Right renal pelvis (tissue), 4 donors: ENCODE measurements around the gene STK24. TPM values are rescaled to one million over a fixed set of nuclear protein-coding genes. Genes with fewer than 3 reads are reported as not detected.

Experiments
- DNase-seq, 4 donors: peaks; one replicate each; pipeline ENCODE4 v3.0.0-alpha.2; 2013; ENCODE audit warnings: low read depth in 4 of 4, low spot score in 3 of 4, missing footprints in 1 of 4
- polyA plus RNA-seq, 4 donors: library from polyadenylated mRNA; unstranded; fragments of 120-200 nt; gene quantifications; one replicate each; pipeline ENCODE4 v1.2.1, GENCODE V29; 2013; ENCODE audit not compliant: insufficient read length in 4 of 4

Gene STK24
- polyA plus RNA-seq, 4 donors, result 117 to 134 (median 123) TPM

GRCh38 chr13:98396071-98396710 is 180.7 kb downstream of the STK24 start:
- DNase-seq, result no peak

Other genes starting within 250 kb of the STK24 start
- gene SLC15A1, start 175.6 kb upstream of the STK24 start, polyA plus RNA-seq, result 1 to 10 TPM; 7.0 to 9.8 (median 8.8) TPM